Stimulated activated CD8-positive, alpha-beta memory T cell treated with anti-CD3 and anti-CD28 coated beads, Interleukin-4, amount 100 ng/mL, for 24 hours (primary cell): Measurements from ENCODE around the gene CA7.

Source experiments
- DNase-seq: peaks from one replicate; pipeline ENCODE4 v3.0.0-alpha.2; 2020; ENCODE audit warnings: low read depth

Gene CA7

GRCh38 chr16:66844342-66845079, at the start of gene CA7:
TSS of gene CA7 (plus strand) at chr16:66844414. CDS start at chr16:66844488, 74 bp downstream.
- DNase-seq: no peak

- DNase-seq: no peak
Measured at GRCh38 chr16:66798161-66798560, 46.1 kb upstream of the CA7 start.

- DNase-seq: no peak
Measured at GRCh38 chr16:66800856-66801255, 43.4 kb upstream of the CA7 start.

- no peak for DNase-seq
Measured at GRCh38 chr16:66801320-66802105, 42.7 kb upstream of the CA7 start, which contains the start of gene TERB1. TSS of gene TERB1 (minus strand) at chr16:66801584. CDS start at chr16:66796798, 4,786 bp downstream.

- no peak for DNase-seq
Measured at GRCh38 chr16:66802159-66802558, 42.1 kb upstream of the CA7 start.

GRCh38 chr16:66809765-66810164, 34.4 kb upstream of the CA7 start:
- no peak for DNase-seq

GRCh38 chr16:66810391-66810790, 33.8 kb upstream of the CA7 start:
- DNase-seq: no peak

GRCh38 chr16:66811043-66811442, 33.2 kb upstream of the CA7 start:
- no peak for DNase-seq

GRCh38 chr16:66814734-66815133, 29.5 kb upstream of the CA7 start:
- DNase-seq: no peak

- no peak for DNase-seq
Measured at GRCh38 chr16:66824006-66824405, 20.2 kb upstream of the CA7 start.

GRCh38 chr16:66830422-66831404, 13.5 kb upstream of the CA7 start, which contains the start of gene NAE1:
TSS of gene NAE1 (minus strand) at chr16:66830976. CDS start at chr16:66830899, 77 bp downstream.
- peak; percentile 81 for DNase-seq

- DNase-seq: no peak
Measured at GRCh38 chr16:66832190-66832589, 12.0 kb upstream of the CA7 start.

GRCh38 chr16:66832661-66833305, 11.4 kb upstream of the CA7 start:
- DNase-seq: no peak

- no peak for DNase-seq
Measured at GRCh38 chr16:66834746-66835145, 9.5 kb upstream of the CA7 start.

- DNase-seq: no peak
Measured at GRCh38 chr16:66840883-66841282, 3.3 kb upstream of the CA7 start.

- DNase-seq: no peak
Measured at GRCh38 chr16:66841366-66841765, 2.8 kb upstream of the CA7 start.

- no peak for DNase-seq
Measured at GRCh38 chr16:66842765-66843164, 1.4 kb upstream of the CA7 start.

- DNase-seq: no peak
Measured at GRCh38 chr16:66843191-66843590, 1.0 kb upstream of the CA7 start.

- DNase-seq: no peak
Measured at GRCh38 chr16:66844009-66844341, 239 bp upstream of the CA7 start.

- DNase-seq: no peak
Measured at GRCh38 chr16:66845080-66845410, 831 bp downstream of the CA7 start.

- no peak for DNase-seq
Measured at GRCh38 chr16:66845791-66846221, 1.6 kb downstream of the CA7 start.

- no peak for DNase-seq
Measured at GRCh38 chr16:66846266-66846665, 2.1 kb downstream of the CA7 start.
